ENCODE data around the gene RNGTT.
"Not testable (repeated sequence)": the region's sequence is repeated elsewhere in the genome, so short reads cannot be mapped to it uniquely, and the experiment has no call there.

RNGTT gene

GRCh38 chr6:88749849-88750248 is 213.6 kb downstream of the RNGTT start:
- H3K36me3 ChIP-seq (ENCODE audit: control insufficient read depth in 5 of 5, insufficient read depth in 5 of 5, low read length in 5 of 5), result peaks cover 0 to 5% (median 0%) of the 10 kb centered on the region in 5 donors
- H3K27ac ChIP-seq (ENCODE audit: low read depth, low read length), result no peak overlapping the region
- no peak overlapping the region for H3K4me3 ChIP-seq (ENCODE audit: low read depth in 1 of 5, low read length in 5 of 5)
- H3K4me1 ChIP-seq (ENCODE audit: control insufficient read depth in 5 of 5, insufficient read depth in 5 of 5, low read length in 5 of 5), result no peaks in the 10 kb centered on the region
- H3K9me3 ChIP-seq (ENCODE audit: control insufficient read depth in 5 of 5, low read length in 5 of 5), result no peaks in the 10 kb centered on the region
- no peak overlapping the region for H3K9ac ChIP-seq (ENCODE audit: low read length in 5 of 5)
- no peaks in the 10 kb centered on the region for H3K27me3 ChIP-seq (ENCODE audit: control insufficient read depth in 5 of 5, insufficient read depth in 4 of 5, low read length in 5 of 5)

GRCh38 chr6:88748141-88748540 is 215.3 kb downstream of the RNGTT start:
- H3K9ac ChIP-seq (ENCODE audit: low read length in 5 of 5), result no peak overlapping the region
- H3K36me3 ChIP-seq (ENCODE audit: control insufficient read depth in 5 of 5, insufficient read depth in 5 of 5, low read length in 5 of 5), result peaks cover 0 to 5% (median 0%) of the 10 kb centered on the region in 5 donors
- H3K27ac ChIP-seq (ENCODE audit: low read depth, low read length), result no peak overlapping the region
- no peaks in the 10 kb centered on the region for H3K27me3 ChIP-seq (ENCODE audit: control insufficient read depth in 5 of 5, insufficient read depth in 4 of 5, low read length in 5 of 5)
- no peaks in the 10 kb centered on the region for H3K9me3 ChIP-seq (ENCODE audit: control insufficient read depth in 5 of 5, low read length in 5 of 5)
- no peaks in the 10 kb centered on the region for H3K4me1 ChIP-seq (ENCODE audit: control insufficient read depth in 5 of 5, insufficient read depth in 5 of 5, low read length in 5 of 5)
- H3K4me3 ChIP-seq (ENCODE audit: low read depth in 1 of 5, low read length in 5 of 5), result no peak overlapping the region

- Histone ChIP-seq H3K9me3 (ENCODE audit: control insufficient read depth in 5 of 5, low read length in 5 of 5) (no peaks in the 10 kb centered on the region), H3K9ac (ENCODE audit: low read length in 5 of 5) (no peak overlapping the region), H3K36me3 (ENCODE audit: control insufficient read depth in 5 of 5, insufficient read depth in 5 of 5, low read length in 5 of 5) (no peaks in the 10 kb centered on the region), H3K27me3 (ENCODE audit: control insufficient read depth in 5 of 5, insufficient read depth in 4 of 5, low read length in 5 of 5) (no peaks in the 10 kb centered on the region), H3K4me3 (ENCODE audit: low read depth in 1 of 5, low read length in 5 of 5) (no peak overlapping the region), H3K4me1 (ENCODE audit: control insufficient read depth in 5 of 5, insufficient read depth in 5 of 5, low read length in 5 of 5) (no peaks in the 10 kb centered on the region), H3K27ac (ENCODE audit: low read depth, low read length) (no peak overlapping the region)
These were observed 221.5 kb downstream of the RNGTT start for GRCh38 chr6:88741939-88742338.

GRCh38 chr6:88741071-88741470 is 222.3 kb downstream of the RNGTT start:
- Histone ChIP-seq H3K4me1 (ENCODE audit: control insufficient read depth in 5 of 5, insufficient read depth in 5 of 5, low read length in 5 of 5) (no peaks in the 10 kb centered on the region), H3K36me3 (ENCODE audit: control insufficient read depth in 5 of 5, insufficient read depth in 5 of 5, low read length in 5 of 5) (peaks cover 0 to 4% (median 0%) of the 10 kb centered on the region in 5 donors), H3K27ac (ENCODE audit: low read depth, low read length) (no peak overlapping the region), H3K9ac (ENCODE audit: low read length in 5 of 5) (no peak overlapping the region), H3K9me3 (ENCODE audit: control insufficient read depth in 5 of 5, low read length in 5 of 5) (no peaks in the 10 kb centered on the region), H3K27me3 (ENCODE audit: control insufficient read depth in 5 of 5, insufficient read depth in 4 of 5, low read length in 5 of 5) (no peaks in the 10 kb centered on the region), H3K4me3 (ENCODE audit: low read depth in 1 of 5, low read length in 5 of 5) (no peak overlapping the region)

GRCh38 chr6:88734544-88734943 is 228.9 kb downstream of the RNGTT start:
- Histone ChIP-seq H3K9ac (ENCODE audit: low read length in 5 of 5) (no peak overlapping the region), H3K36me3 (ENCODE audit: control insufficient read depth in 5 of 5, insufficient read depth in 5 of 5, low read length in 5 of 5) (peaks cover 0 to 4% (median 0%) of the 10 kb centered on the region in 5 donors), H3K4me3 (ENCODE audit: low read depth in 1 of 5, low read length in 5 of 5) (no peak overlapping the region), H3K9me3 (ENCODE audit: control insufficient read depth in 5 of 5, low read length in 5 of 5) (no peaks in the 10 kb centered on the region), H3K27ac (ENCODE audit: low read depth, low read length) (no peak overlapping the region), H3K27me3 (ENCODE audit: control insufficient read depth in 5 of 5, insufficient read depth in 4 of 5, low read length in 5 of 5) (no peaks in the 10 kb centered on the region), H3K4me1 (ENCODE audit: control insufficient read depth in 5 of 5, insufficient read depth in 5 of 5, low read length in 5 of 5) (peaks cover 0 to 3% (median 0%) of the 10 kb centered on the region in 5 donors)

GRCh38 chr6:88730611-88731011 is 232.8 kb downstream of the RNGTT start:
- Histone ChIP-seq H3K9ac (ENCODE audit: low read length in 5 of 5) (no peak overlapping the region), H3K36me3 (ENCODE audit: control insufficient read depth in 5 of 5, insufficient read depth in 5 of 5, low read length in 5 of 5) (no peaks in the 10 kb centered on the region), H3K27ac (ENCODE audit: low read depth, low read length) (no peak overlapping the region), H3K9me3 (ENCODE audit: control insufficient read depth in 5 of 5, low read length in 5 of 5) (no peaks in the 10 kb centered on the region), H3K4me3 (ENCODE audit: low read depth in 1 of 5, low read length in 5 of 5) (no peak overlapping the region), H3K4me1 (ENCODE audit: control insufficient read depth in 5 of 5, insufficient read depth in 5 of 5, low read length in 5 of 5) (peaks cover 0 to 3% (median 0%) of the 10 kb centered on the region in 5 donors), H3K27me3 (ENCODE audit: control insufficient read depth in 5 of 5, insufficient read depth in 4 of 5, low read length in 5 of 5) (no peaks in the 10 kb centered on the region)

GRCh38 chr6:88728756-88729155 is 234.7 kb downstream of the RNGTT start:
- H3K4me1 ChIP-seq (ENCODE audit: control insufficient read depth in 5 of 5, insufficient read depth in 5 of 5, low read length in 5 of 5), result peaks cover 0 to 3% (median 0%) of the 10 kb centered on the region in 5 donors
- no peaks in the 10 kb centered on the region for H3K36me3 ChIP-seq (ENCODE audit: control insufficient read depth in 5 of 5, insufficient read depth in 5 of 5, low read length in 5 of 5)
- no peak overlapping the region for H3K27ac ChIP-seq (ENCODE audit: low read depth, low read length)
- no peak overlapping the region for H3K4me3 ChIP-seq (ENCODE audit: low read depth in 1 of 5, low read length in 5 of 5)
- no peaks in the 10 kb centered on the region for H3K9me3 ChIP-seq (ENCODE audit: control insufficient read depth in 5 of 5, low read length in 5 of 5)
- no peak overlapping the region for H3K9ac ChIP-seq (ENCODE audit: low read length in 5 of 5)
- no peaks in the 10 kb centered on the region for H3K27me3 ChIP-seq (ENCODE audit: control insufficient read depth in 5 of 5, insufficient read depth in 4 of 5, low read length in 5 of 5)

- H3K27me3 ChIP-seq (ENCODE audit: control insufficient read depth in 5 of 5, insufficient read depth in 4 of 5, low read length in 5 of 5); H3K27ac ChIP-seq (ENCODE audit: low read depth, low read length); H3K9ac ChIP-seq (ENCODE audit: low read length in 5 of 5); H3K36me3 ChIP-seq (ENCODE audit: control insufficient read depth in 5 of 5, insufficient read depth in 5 of 5, low read length in 5 of 5); H3K9me3 ChIP-seq (ENCODE audit: control insufficient read depth in 5 of 5, low read length in 5 of 5); H3K4me1 ChIP-seq (ENCODE audit: control insufficient read depth in 5 of 5, insufficient read depth in 5 of 5, low read length in 5 of 5); H3K4me3 ChIP-seq (ENCODE audit: low read depth in 1 of 5, low read length in 5 of 5): not testable (repeated sequence)
These were observed 237.0 kb downstream of the RNGTT start for GRCh38 chr6:88726409-88726808.

GRCh38 chr6:88725111-88725975 is 238.1 kb downstream of the RNGTT start:
- Histone ChIP-seq H3K36me3 (ENCODE audit: control insufficient read depth in 5 of 5, insufficient read depth in 5 of 5, low read length in 5 of 5) (no peaks in the 10 kb centered on the region), H3K4me1 (ENCODE audit: control insufficient read depth in 5 of 5, insufficient read depth in 5 of 5, low read length in 5 of 5) (no peaks in the 10 kb centered on the region), H3K9me3 (ENCODE audit: control insufficient read depth in 5 of 5, low read length in 5 of 5) (no peaks in the 10 kb centered on the region), H3K4me3 (ENCODE audit: low read depth in 1 of 5, low read length in 5 of 5) (no peak overlapping the region), H3K27ac (ENCODE audit: low read depth, low read length) (no peak overlapping the region), H3K27me3 (ENCODE audit: control insufficient read depth in 5 of 5, insufficient read depth in 4 of 5, low read length in 5 of 5) (no peaks in the 10 kb centered on the region), H3K9ac (ENCODE audit: low read length in 5 of 5) (no peak overlapping the region)

- H3K4me1 ChIP-seq (ENCODE audit: control insufficient read depth in 5 of 5, insufficient read depth in 5 of 5, low read length in 5 of 5), result no peaks in the 10 kb centered on the region
- no peak overlapping the region for H3K9ac ChIP-seq (ENCODE audit: low read length in 5 of 5)
- H3K36me3 ChIP-seq (ENCODE audit: control insufficient read depth in 5 of 5, insufficient read depth in 5 of 5, low read length in 5 of 5), result no peaks in the 10 kb centered on the region
- no peak overlapping the region for H3K4me3 ChIP-seq (ENCODE audit: low read depth in 1 of 5, low read length in 5 of 5)
- H3K27ac ChIP-seq (ENCODE audit: low read depth, low read length), result no peak overlapping the region
- no peaks in the 10 kb centered on the region for H3K9me3 ChIP-seq (ENCODE audit: control insufficient read depth in 5 of 5, low read length in 5 of 5)
- no peaks in the 10 kb centered on the region for H3K27me3 ChIP-seq (ENCODE audit: control insufficient read depth in 5 of 5, insufficient read depth in 4 of 5, low read length in 5 of 5)
These were observed 240.7 kb downstream of the RNGTT start for GRCh38 chr6:88722686-88723085.
